ENCODE results near the gene EDA. TPM values are rescaled to one million over a fixed set of nuclear protein-coding genes. Genes with fewer than 3 reads are reported as not detected.

Gene EDA
- total RNA-seq, 1 donor from 2014 or later: 3.0 TPM

GRCh38 chrX:69724307-69724706 is 108.4 kb downstream of the EDA start:
- no peaks in the 10 kb centered on the region for H3K4me1 Mint-ChIP-seq (ENCODE audit: low read depth)
- H3K27me3 Mint-ChIP-seq: no peaks in the 10 kb centered on the region
- TF ChIP-seq CTCF (IDR thresholded peaks at IDR 0.05; ENCODE audit: unreplicated experiment): no peak
- no peak for DNase-seq (ENCODE audit: low spot score, unreplicated experiment)
- peaks cover 25% of the 10 kb centered on the region for H3K9me3 Mint-ChIP-seq (ENCODE audit: low read depth)
- no peak overlapping the region for H3K4me3 Mint-ChIP-seq (ENCODE audit: low read depth)
- no peak overlapping the region for H3K27ac Mint-ChIP-seq
- H3K36me3 Mint-ChIP-seq (ENCODE audit: insufficient read depth): no peaks in the 10 kb centered on the region

- Mint-ChIP-seq H3K27me3 (no peaks in the 10 kb centered on the region), H3K4me3 (ENCODE audit: low read depth) (no peak overlapping the region), H3K36me3 (ENCODE audit: insufficient read depth) (no peaks in the 10 kb centered on the region), H3K4me1 (ENCODE audit: low read depth) (no peaks in the 10 kb centered on the region), H3K9me3 (ENCODE audit: low read depth) (peaks cover 29% of the 10 kb centered on the region), H3K27ac (no peak overlapping the region)
- DNase-seq (ENCODE audit: low spot score, unreplicated experiment): no peak
- no peak for TF ChIP-seq CTCF (IDR thresholded peaks at IDR 0.05; ENCODE audit: unreplicated experiment)
These were observed 124.4 kb downstream of the EDA start for GRCh38 chrX:69740317-69740716.

- DNase-seq (ENCODE audit: low spot score, unreplicated experiment): no peak
- Mint-ChIP-seq H3K4me1 (ENCODE audit: low read depth) (no peaks in the 10 kb centered on the region), H3K27me3 (no peaks in the 10 kb centered on the region), H3K9me3 (ENCODE audit: low read depth) (peaks cover 27% of the 10 kb centered on the region), H3K4me3 (ENCODE audit: low read depth) (no peak overlapping the region), H3K27ac (no peak overlapping the region), H3K36me3 (ENCODE audit: insufficient read depth) (no peaks in the 10 kb centered on the region)
- no peak for TF ChIP-seq CTCF (IDR thresholded peaks at IDR 0.05; ENCODE audit: unreplicated experiment)
These were observed 125.8 kb downstream of the EDA start for GRCh38 chrX:69741721-69742120.

- Mint-ChIP-seq H3K36me3 (ENCODE audit: insufficient read depth) (no peaks in the 10 kb centered on the region), H3K27me3 (no peaks in the 10 kb centered on the region), H3K4me3 (ENCODE audit: low read depth) (no peak overlapping the region), H3K27ac (no peak overlapping the region), H3K4me1 (ENCODE audit: low read depth) (no peaks in the 10 kb centered on the region), H3K9me3 (ENCODE audit: low read depth) (peaks cover 16% of the 10 kb centered on the region)
- DNase-seq (ENCODE audit: low spot score, unreplicated experiment): no peak
- no peak for TF ChIP-seq CTCF (IDR thresholded peaks at IDR 0.05; ENCODE audit: unreplicated experiment)
These were observed 130.1 kb downstream of the EDA start for GRCh38 chrX:69746051-69746450.

GRCh38 chrX:69748055-69748454 is 132.1 kb downstream of the EDA start:
- peaks cover 15% of the 10 kb centered on the region for H3K9me3 Mint-ChIP-seq (ENCODE audit: low read depth)
- no peaks in the 10 kb centered on the region for H3K36me3 Mint-ChIP-seq (ENCODE audit: insufficient read depth)
- H3K27ac Mint-ChIP-seq: no peak overlapping the region
- no peak for TF ChIP-seq CTCF (IDR thresholded peaks at IDR 0.05; ENCODE audit: unreplicated experiment)
- H3K4me1 Mint-ChIP-seq (ENCODE audit: low read depth): no peaks in the 10 kb centered on the region
- H3K4me3 Mint-ChIP-seq (ENCODE audit: low read depth): no peak overlapping the region
- H3K27me3 Mint-ChIP-seq: no peaks in the 10 kb centered on the region
- no peak for DNase-seq (ENCODE audit: low spot score, unreplicated experiment)
